GM19193 (cell line): ENCODE results near the gene REPS2.

Experiments
- POLR2A ChIP-seq: IDR thresholded peaks from 4 replicates; pipeline ENCODE4 v1.6.1; 2011; ENCODE audit not compliant: insufficient read depth, insufficient read length; ENCODE audit errors: extremely low read depth

The REPS2 gene

GRCh38 chrX:16985286-16985685 lies 38.8 kb downstream of the REPS2 start:
- TF ChIP-seq POLR2A, result no peak

DNA sequence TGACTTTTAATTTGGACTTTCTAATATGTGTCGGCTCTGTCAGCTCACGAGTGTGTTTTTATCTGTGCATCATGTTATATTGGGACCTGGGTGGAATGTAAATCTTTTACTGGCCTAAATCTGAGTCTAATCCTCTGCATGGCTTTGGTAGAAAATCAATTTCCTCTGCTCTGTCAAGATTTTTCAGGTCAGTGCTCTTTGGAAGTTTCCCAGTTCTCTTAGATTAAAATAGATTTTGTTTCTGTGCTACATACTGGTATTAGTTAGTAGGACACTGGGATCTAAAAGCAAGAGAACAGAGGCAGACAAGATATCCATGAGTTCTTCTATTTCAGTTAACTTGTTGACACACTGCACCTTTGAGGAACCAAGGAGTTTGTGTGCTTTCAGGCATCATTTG lies 39.7 kb downstream of the REPS2 start:
- TF ChIP-seq POLR2A, result no peak

GRCh38 chrX:16989750-16990149 lies 43.3 kb downstream of the REPS2 start:
- TF ChIP-seq POLR2A, result no peak

DNA sequence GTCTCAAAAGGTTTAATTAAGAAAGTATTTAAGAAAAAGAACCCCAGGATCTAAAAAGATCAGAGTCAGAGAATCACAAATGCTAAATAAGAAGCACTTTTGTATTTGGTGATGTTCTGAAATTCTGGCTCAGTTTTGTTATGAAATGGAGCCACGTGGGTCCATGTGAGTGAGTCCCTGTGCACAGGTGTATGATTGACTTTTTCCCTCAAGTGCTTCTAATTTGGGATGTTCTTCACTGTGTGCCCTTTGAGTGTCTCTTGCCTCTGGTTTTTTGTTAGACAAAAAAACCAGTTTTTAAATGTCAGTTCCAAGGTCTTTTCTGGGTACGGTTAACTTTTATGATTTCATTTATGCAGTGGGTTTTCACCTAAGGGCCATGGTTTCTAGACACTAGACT lies 44.4 kb downstream of the REPS2 start:
- TF ChIP-seq POLR2A, result no peak

- no peak for TF ChIP-seq POLR2A
Measured at GRCh38 chrX:16992445-16992844, 46.0 kb downstream of the REPS2 start.

GRCh38 chrX:16992951-16993350 lies 46.5 kb downstream of the REPS2 start:
- no peak for TF ChIP-seq POLR2A

GRCh38 chrX:16993791-16994318 lies 47.4 kb downstream of the REPS2 start:
- TF ChIP-seq POLR2A, result no peak

GRCh38 chrX:16994736-16995135 lies 48.3 kb downstream of the REPS2 start:
- TF ChIP-seq POLR2A, result no peak

GRCh38 chrX:16997313-16997712 lies 50.9 kb downstream of the REPS2 start:
- TF ChIP-seq POLR2A, result no peak

DNA sequence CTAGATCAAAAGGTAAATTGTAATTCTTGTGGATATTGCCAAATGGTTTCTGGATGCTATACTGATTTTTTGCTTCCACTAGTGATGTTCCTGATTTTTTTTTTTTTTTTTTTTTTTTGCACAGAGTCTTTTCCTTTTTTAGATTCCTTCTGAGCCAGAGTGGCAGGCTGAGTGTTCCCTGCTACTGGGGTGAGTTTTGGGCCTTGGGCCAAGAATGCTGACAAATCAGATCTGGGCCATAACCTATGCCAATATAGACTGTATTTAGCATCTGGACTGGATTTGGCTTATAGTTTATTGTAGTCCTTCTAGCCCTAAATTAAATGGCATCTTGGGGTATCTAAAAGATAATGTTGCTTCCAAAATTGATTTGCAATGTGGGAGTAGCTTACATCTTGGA lies 52.8 kb downstream of the REPS2 start:
- no peak for TF ChIP-seq POLR2A

DNA sequence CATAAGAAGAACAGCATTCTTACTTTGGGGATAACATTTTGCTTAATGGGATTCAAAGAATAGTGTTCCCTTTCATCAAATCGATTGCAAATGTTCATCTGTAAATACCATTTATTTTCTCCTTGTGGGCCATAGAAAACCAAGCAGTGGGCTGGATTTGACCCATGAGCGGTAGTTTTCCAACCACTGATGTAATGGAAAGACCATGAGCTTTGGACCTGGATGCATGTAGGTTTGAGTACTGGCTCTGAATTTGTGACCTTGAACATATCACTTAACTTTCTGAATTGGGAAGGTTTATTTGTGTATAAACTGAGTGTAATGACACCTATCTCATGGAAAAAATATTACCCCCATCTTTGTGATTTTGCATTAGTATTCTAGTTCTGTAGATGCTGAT lies 54.3 kb downstream of the REPS2 start:
- TF ChIP-seq POLR2A, result no peak

DNA sequence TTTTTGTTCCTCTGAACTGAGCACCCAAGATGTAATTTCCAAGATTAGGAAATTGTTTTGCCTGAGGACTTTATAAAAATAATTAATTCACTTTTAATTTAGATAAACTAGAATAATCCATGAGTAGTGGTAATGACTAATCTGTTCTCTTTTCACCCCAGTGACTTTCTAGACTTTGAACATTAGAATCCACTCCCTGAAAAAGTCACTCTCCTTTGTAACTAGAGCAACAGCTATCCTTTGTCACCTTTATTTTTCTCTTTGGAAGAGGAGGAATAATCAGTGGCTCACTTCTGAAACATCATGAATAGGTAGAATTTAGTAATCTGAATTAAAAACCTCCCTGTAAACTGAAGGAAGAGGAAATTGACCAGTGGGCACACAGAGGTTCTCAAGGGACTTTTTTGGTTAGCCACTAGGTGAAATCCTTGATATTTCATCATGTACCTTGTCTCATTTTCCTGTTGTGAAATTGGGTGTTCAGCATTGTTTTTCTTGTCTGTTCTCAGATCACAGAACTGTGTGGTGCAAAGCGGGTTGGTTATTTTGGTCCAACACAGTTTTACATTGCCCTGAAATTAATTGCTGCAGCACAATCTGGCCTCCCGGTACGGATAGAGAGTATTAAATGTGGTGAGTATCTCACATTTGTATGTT lies 59.4 kb downstream of the REPS2 start:
- TF ChIP-seq POLR2A, result no peak

DNA sequence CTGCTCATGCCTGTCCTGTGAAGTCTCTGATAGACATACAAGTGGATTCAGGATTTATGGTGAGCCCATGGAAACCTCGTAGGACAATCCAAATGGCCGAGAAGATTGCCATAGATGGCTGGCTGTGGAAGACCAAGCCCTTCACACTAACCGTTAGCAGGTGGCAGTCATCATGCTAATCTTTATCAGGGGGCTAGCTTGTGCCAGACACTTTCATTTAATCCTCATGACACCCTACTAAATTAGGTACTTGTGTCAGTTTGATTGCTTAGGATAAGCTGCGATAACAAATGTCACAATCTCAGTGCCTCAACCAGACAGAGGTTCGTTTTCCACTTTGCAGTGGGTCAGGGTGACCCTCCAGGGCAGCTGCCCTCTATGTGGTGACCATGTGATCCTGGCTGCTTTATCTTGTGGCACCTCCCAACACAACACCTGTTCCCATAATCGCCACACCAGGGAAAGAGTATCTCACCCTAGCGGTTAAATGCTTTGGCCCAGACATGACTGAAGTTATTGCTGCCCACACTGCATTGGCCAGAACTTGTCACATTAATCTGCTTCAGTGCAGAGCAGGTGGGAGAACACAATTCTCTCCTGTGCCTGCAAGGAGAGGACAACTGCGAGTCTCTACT lies 60.8 kb downstream of the REPS2 start:
- TF ChIP-seq POLR2A, result no peak

DNA sequence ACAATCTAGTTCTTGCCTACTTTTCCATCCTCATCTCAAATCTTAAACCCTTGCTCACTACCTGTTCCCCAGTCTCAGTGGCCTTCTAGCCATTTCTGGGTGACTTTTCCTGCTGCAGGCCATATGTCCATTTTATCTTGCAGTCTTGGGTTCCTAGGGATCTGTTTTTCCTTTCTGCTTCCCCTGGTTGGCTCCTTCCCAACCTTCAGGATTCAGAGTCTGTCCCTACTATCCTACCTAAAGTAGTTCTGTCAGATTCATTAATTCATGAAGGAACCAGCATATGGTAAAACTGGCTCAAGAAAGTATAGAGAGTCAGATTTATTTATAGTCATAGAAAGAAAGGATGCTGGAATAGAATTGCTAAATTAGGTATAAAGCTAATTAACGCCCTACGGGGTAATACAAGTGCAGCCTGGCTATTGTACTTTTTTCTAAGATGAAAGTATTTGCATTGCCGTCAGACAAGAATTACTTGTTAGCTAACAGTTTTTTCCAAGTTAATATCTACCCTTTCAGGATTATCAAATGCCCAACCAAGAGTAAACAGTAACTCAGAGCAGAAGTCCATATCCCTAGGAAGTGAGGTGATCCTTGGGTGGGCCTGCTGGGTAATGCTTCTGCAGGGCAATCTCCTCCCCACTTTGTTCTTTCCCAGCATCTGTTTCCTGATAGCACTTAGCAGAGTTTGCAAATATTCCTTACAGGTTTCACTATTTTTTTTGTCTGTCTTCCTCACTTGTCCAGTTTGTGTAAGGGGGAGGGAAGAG lies 63.6 kb downstream of the REPS2 start:
- no peak for TF ChIP-seq POLR2A

- TF ChIP-seq POLR2A, result no peak
Measured at GRCh38 chrX:17012465-17012864, 66.0 kb downstream of the REPS2 start.

DNA sequence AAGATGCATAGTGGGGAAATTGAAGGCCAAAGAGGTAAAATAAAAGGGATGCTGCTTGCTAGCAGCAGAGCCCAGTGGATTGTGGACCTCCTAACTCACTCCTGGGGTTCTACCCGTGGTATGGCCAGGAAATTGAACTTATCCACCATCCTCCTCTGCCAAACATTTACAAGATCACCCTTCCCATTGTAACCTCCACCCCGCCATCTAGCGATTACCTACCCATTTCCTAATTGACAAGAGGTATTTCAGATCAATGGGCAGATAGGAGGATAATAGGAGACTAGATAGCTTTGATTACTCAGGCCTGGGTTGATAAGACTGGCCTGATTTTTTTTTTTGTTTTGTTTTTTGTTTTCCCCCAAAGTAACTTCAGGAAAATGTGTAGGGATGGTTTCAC lies 67.8 kb downstream of the REPS2 start:
- no peak for TF ChIP-seq POLR2A
